NCI-H2196 (cell line): ENCODE data around the gene B4GALT6.

ENCODE experiments used
- DNase-seq: peaks from one replicate; lab custom pipeline; 2025; ENCODE audit not compliant: unreplicated experiment; lab: John Stamatoyannopoulos, UW

The B4GALT6 gene

GRCh38 chr18:31634331-31634713 is 50.1 kb downstream of the B4GALT6 start:
- DNase-seq = no peak

- DNase-seq = no peak
Measured at GRCh38 chr18:31633392-31634330, 50.7 kb downstream of the B4GALT6 start.

GRCh38 chr18:31632356-31632755 is 52.0 kb downstream of the B4GALT6 start:
- no peak for DNase-seq

GRCh38 chr18:31631526-31631925 is 52.9 kb downstream of the B4GALT6 start:
- no peak for DNase-seq

- no peak for DNase-seq
Measured at GRCh38 chr18:31630549-31630948, 53.8 kb downstream of the B4GALT6 start.

- DNase-seq = no peak
Measured at GRCh38 chr18:31626409-31626808, 58.0 kb downstream of the B4GALT6 start.

- DNase-seq = no peak
Measured at GRCh38 chr18:31624892-31625640, 59.3 kb downstream of the B4GALT6 start.

GRCh38 chr18:31619291-31619690 is 65.1 kb downstream of the B4GALT6 start:
- DNase-seq = no peak

GRCh38 chr18:31618801-31619200 is 65.6 kb downstream of the B4GALT6 start:
- DNase-seq = no peak

GRCh38 chr18:31617031-31617717 is 67.2 kb downstream of the B4GALT6 start:
- DNase-seq = no peak

- no peak for DNase-seq
Measured at GRCh38 chr18:31616586-31616985, 67.8 kb downstream of the B4GALT6 start.

GRCh38 chr18:31614044-31614443 is 70.3 kb downstream of the B4GALT6 start:
- no peak for DNase-seq

- DNase-seq = no peak
Measured at GRCh38 chr18:31612124-31612523, 72.3 kb downstream of the B4GALT6 start.

GRCh38 chr18:31611511-31611910 is 72.9 kb downstream of the B4GALT6 start:
- DNase-seq = no peak

GRCh38 chr18:31610286-31611205 is 73.8 kb downstream of the B4GALT6 start:
- no peak for DNase-seq

- DNase-seq = no peak
Measured at GRCh38 chr18:31609886-31610285, 74.5 kb downstream of the B4GALT6 start.

- no peak for DNase-seq
Measured at GRCh38 chr18:31607384-31607783, 77.0 kb downstream of the B4GALT6 start.

GRCh38 chr18:31606265-31606664 is 78.1 kb downstream of the B4GALT6 start:
- DNase-seq = no peak

GRCh38 chr18:31603315-31603714 is 81.1 kb downstream of the B4GALT6 start:
- DNase-seq = no peak

GRCh38 chr18:31598021-31598805 is 86.2 kb downstream of the B4GALT6 start:
- DNase-seq = no peak
